Measurements from ENCODE around the gene IQCF6. TPM values are rescaled to one million over a fixed set of nuclear protein-coding genes. Genes with fewer than 3 reads are reported as not detected.
"Not testable (repeated sequence)": the region's sequence is repeated elsewhere in the genome, so short reads cannot be mapped to it uniquely, and the experiment has no call there.

IQCF6 gene
- total and polyA plus RNA-seq, 9 donors = not detected

- Histone ChIP-seq H3K27ac (ENCODE audit: low read length) (no peak overlapping the region), H3K4me1 (ENCODE audit: control insufficient read depth, insufficient read depth, low read length) (no peaks in the 10 kb centered on the region), H3K4me3 (ENCODE audit: low read length) (no peak overlapping the region), H3K9me3 (replicated peaks; ENCODE audit: control insufficient read depth, low read depth, low read length) (no peaks in the 10 kb centered on the region), H3K27me3 (ENCODE audit: control insufficient read depth, insufficient read depth, low read length) (peaks cover 4% of the 10 kb centered on the region), H3K36me3 (ENCODE audit: control insufficient read depth, insufficient read depth, low read length) (no peaks in the 10 kb centered on the region)
- WGBS (ENCODE audit: insufficient coverage) = 46% methylated on average over 6 of the region's 11 CpGs
- no peak for DNase-seq
These were observed 23.2 kb upstream of the IQCF6 start for GRCh38 chr3:51802106-51802703.

GRCh38 chr3:51800750-51801125 is 21.7 kb upstream of the IQCF6 start:
- DNase-seq = no peak
- peaks cover 6% of the 10 kb centered on the region for H3K27me3 ChIP-seq (ENCODE audit: control insufficient read depth, insufficient read depth, low read length)
- H3K4me3 ChIP-seq (ENCODE audit: low read length) = no peak overlapping the region
- H3K27ac ChIP-seq (ENCODE audit: low read length) = no peak overlapping the region
- 17% methylated on average over 5 of the region's 5 CpGs for WGBS (ENCODE audit: insufficient coverage)
- no peaks in the 10 kb centered on the region for H3K36me3 ChIP-seq (ENCODE audit: control insufficient read depth, insufficient read depth, low read length)
- no peaks in the 10 kb centered on the region for H3K4me1 ChIP-seq (ENCODE audit: control insufficient read depth, insufficient read depth, low read length)
- no peaks in the 10 kb centered on the region for H3K9me3 ChIP-seq (replicated peaks; ENCODE audit: control insufficient read depth, low read depth, low read length)

GRCh38 chr3:51799879-51800749 is 21.1 kb upstream of the IQCF6 start:
- H3K4me1 ChIP-seq (ENCODE audit: control insufficient read depth, insufficient read depth, low read length) = no peaks in the 10 kb centered on the region
- WGBS (ENCODE audit: insufficient coverage) = 82% methylated on average over 1 of the region's 3 CpGs
- H3K9me3 ChIP-seq (replicated peaks; ENCODE audit: control insufficient read depth, low read depth, low read length) = no peaks in the 10 kb centered on the region
- no peak overlapping the region for H3K27ac ChIP-seq (ENCODE audit: low read length)
- no peak overlapping the region for H3K4me3 ChIP-seq (ENCODE audit: low read length)
- peaks cover 6% of the 10 kb centered on the region for H3K27me3 ChIP-seq (ENCODE audit: control insufficient read depth, insufficient read depth, low read length)
- H3K36me3 ChIP-seq (ENCODE audit: control insufficient read depth, insufficient read depth, low read length) = no peaks in the 10 kb centered on the region
- DNase-seq = peak; percentile 90

GRCh38 chr3:51798411-51798963 is 19.4 kb upstream of the IQCF6 start:
- Histone ChIP-seq H3K4me1 (ENCODE audit: control insufficient read depth, insufficient read depth, low read length) (no peaks in the 10 kb centered on the region), H3K9me3 (replicated peaks; ENCODE audit: control insufficient read depth, low read depth, low read length) (no peaks in the 10 kb centered on the region), H3K4me3 (ENCODE audit: low read length) (no peak overlapping the region), H3K27ac (ENCODE audit: low read length) (no peak overlapping the region), H3K27me3 (ENCODE audit: control insufficient read depth, insufficient read depth, low read length) (peaks cover 6% of the 10 kb centered on the region), H3K36me3 (ENCODE audit: control insufficient read depth, insufficient read depth, low read length) (no peaks in the 10 kb centered on the region)
- WGBS (ENCODE audit: insufficient coverage) = no CpG with 5 or more reads among the region's 3 CpGs
- no peak for DNase-seq

GRCh38 chr3:51796854-51797253 is 17.8 kb upstream of the IQCF6 start:
- 100% methylated on average over 1 of the region's 1 CpG for WGBS (ENCODE audit: insufficient coverage)
- Histone ChIP-seq H3K36me3 (ENCODE audit: control insufficient read depth, insufficient read depth, low read length) (no peaks in the 10 kb centered on the region), H3K4me1 (ENCODE audit: control insufficient read depth, insufficient read depth, low read length) (no peaks in the 10 kb centered on the region), H3K27me3 (ENCODE audit: control insufficient read depth, insufficient read depth, low read length) (peaks cover 9% of the 10 kb centered on the region), H3K9me3 (replicated peaks; ENCODE audit: control insufficient read depth, low read depth, low read length) (no peaks in the 10 kb centered on the region), H3K27ac (ENCODE audit: low read length) (no peak overlapping the region), H3K4me3 (ENCODE audit: low read length) (no peak overlapping the region)
- no peak for DNase-seq

GRCh38 chr3:51794206-51794605 is 15.2 kb upstream of the IQCF6 start:
- DNase-seq = no peak
- Histone ChIP-seq H3K4me3 (ENCODE audit: low read length) (no peak overlapping the region), H3K9me3 (replicated peaks; ENCODE audit: control insufficient read depth, low read depth, low read length) (no peaks in the 10 kb centered on the region), H3K4me1 (ENCODE audit: control insufficient read depth, insufficient read depth, low read length) (no peaks in the 10 kb centered on the region), H3K27ac (ENCODE audit: low read length) (no peak overlapping the region), H3K27me3 (ENCODE audit: control insufficient read depth, insufficient read depth, low read length) (peaks cover 9% of the 10 kb centered on the region), H3K36me3 (ENCODE audit: control insufficient read depth, insufficient read depth, low read length) (no peaks in the 10 kb centered on the region)
- no CpG with 5 or more reads among the region's 2 CpGs for WGBS (ENCODE audit: insufficient coverage)

- no peaks in the 10 kb centered on the region for H3K36me3 ChIP-seq (ENCODE audit: control insufficient read depth, insufficient read depth, low read length)
- no peak overlapping the region for H3K4me3 ChIP-seq (ENCODE audit: low read length)
- 100% methylated on average over 1 of the region's 7 CpGs for WGBS (ENCODE audit: insufficient coverage)
- H3K4me1 ChIP-seq (ENCODE audit: control insufficient read depth, insufficient read depth, low read length) = no peaks in the 10 kb centered on the region
- H3K27me3 ChIP-seq (ENCODE audit: control insufficient read depth, insufficient read depth, low read length) = peaks cover 7% of the 10 kb centered on the region
- no peak for DNase-seq
- H3K9me3 ChIP-seq (replicated peaks; ENCODE audit: control insufficient read depth, low read depth, low read length) = no peaks in the 10 kb centered on the region
- H3K27ac ChIP-seq (ENCODE audit: low read length) = no peak overlapping the region
These were observed 13.2 kb upstream of the IQCF6 start for GRCh38 chr3:51792206-51792605.

- Histone ChIP-seq H3K4me1 (ENCODE audit: control insufficient read depth, insufficient read depth, low read length) (no peaks in the 10 kb centered on the region), H3K27ac (ENCODE audit: low read length) (no peak overlapping the region), H3K9me3 (replicated peaks; ENCODE audit: control insufficient read depth, low read depth, low read length) (no peaks in the 10 kb centered on the region), H3K4me3 (ENCODE audit: low read length) (no peak overlapping the region), H3K27me3 (ENCODE audit: control insufficient read depth, insufficient read depth, low read length) (peaks cover 4% of the 10 kb centered on the region), H3K36me3 (ENCODE audit: control insufficient read depth, insufficient read depth, low read length) (no peaks in the 10 kb centered on the region)
- DNase-seq = no peak
- no CpG with 5 or more reads among the region's 1 CpG for WGBS (ENCODE audit: insufficient coverage)
These were observed 10.4 kb upstream of the IQCF6 start for GRCh38 chr3:51789437-51789836.

- not testable (repeated sequence) for H3K27me3 ChIP-seq (ENCODE audit: control insufficient read depth, insufficient read depth, low read length); DNase-seq; H3K27ac ChIP-seq (ENCODE audit: low read length); H3K4me1 ChIP-seq (ENCODE audit: control insufficient read depth, insufficient read depth, low read length); H3K4me3 ChIP-seq (ENCODE audit: low read length); H3K36me3 ChIP-seq (ENCODE audit: control insufficient read depth, insufficient read depth, low read length); H3K9me3 ChIP-seq (replicated peaks; ENCODE audit: control insufficient read depth, low read depth, low read length)
These were observed 8.5 kb upstream of the IQCF6 start for GRCh38 chr3:51787576-51787975.

- Histone ChIP-seq H3K27me3 (ENCODE audit: control insufficient read depth, insufficient read depth, low read length) (peaks cover 4% of the 10 kb centered on the region), H3K9me3 (replicated peaks; ENCODE audit: control insufficient read depth, low read depth, low read length) (no peaks in the 10 kb centered on the region), H3K27ac (ENCODE audit: low read length) (no peak overlapping the region), H3K4me3 (ENCODE audit: low read length) (no peak overlapping the region), H3K4me1 (ENCODE audit: control insufficient read depth, insufficient read depth, low read length) (no peaks in the 10 kb centered on the region), H3K36me3 (ENCODE audit: control insufficient read depth, insufficient read depth, low read length) (no peaks in the 10 kb centered on the region)
- WGBS (ENCODE audit: insufficient coverage) = no CpG with 5 or more reads among the region's 2 CpGs
- peak; percentile 2 for DNase-seq
These were observed 7.2 kb upstream of the IQCF6 start for GRCh38 chr3:51786267-51786666.
